NCI-H187 (cell line): Measurements from ENCODE around the gene PRSS57.
"Not testable (repeated sequence)": the region's sequence is repeated elsewhere in the genome, so short reads cannot be mapped to it uniquely, and the experiment has no call there.

Experiments
- DNase-seq, 2 experiments: peaks; one replicate each; lab custom pipeline; 2025; lab: John Stamatoyannopoulos, UW

The PRSS57 gene

DNA sequence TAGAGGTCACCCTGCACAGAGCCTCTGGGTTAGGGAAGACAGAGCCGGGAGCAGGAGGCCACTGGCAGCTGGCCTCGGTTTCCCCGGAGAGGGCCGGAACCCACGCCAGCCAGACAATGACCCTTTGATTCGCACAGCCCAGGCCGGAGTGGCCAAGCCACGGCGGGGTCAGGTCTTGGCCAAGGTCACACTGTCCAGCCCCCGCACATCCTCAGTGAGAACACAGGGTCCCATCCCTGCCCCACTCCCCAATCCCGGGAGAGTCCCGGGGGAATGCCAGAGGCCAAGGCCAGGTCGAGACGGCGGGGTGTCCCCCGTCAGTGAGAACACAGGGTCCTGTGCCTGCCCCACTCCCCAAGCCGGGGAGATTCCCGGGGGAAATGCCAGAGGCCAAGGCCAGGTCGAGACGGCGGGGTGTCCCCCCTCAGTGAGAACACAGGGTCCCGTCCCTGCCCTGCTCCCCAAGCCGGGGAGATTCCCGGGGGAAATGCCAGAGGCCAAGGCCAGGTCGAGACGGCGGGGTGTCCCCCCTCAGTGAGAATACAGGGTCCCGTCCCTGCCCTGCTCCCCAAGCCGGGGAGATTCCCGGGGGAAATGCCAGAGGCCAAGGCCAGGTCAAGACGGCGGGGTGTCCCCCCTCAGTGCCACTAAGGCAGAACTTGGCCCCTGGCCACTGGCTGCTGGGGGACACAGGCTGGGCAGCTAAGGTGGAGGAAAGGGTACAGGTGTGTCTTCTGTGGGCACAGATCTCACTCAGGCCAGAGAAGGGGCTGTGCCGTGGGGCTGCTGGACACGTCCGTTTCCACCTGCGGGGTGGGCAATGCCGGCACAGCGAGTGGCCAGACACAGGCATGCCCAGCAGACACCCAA lies 20.7 kb downstream of the PRSS57 start:
- DNase-seq = no peak

DNA sequence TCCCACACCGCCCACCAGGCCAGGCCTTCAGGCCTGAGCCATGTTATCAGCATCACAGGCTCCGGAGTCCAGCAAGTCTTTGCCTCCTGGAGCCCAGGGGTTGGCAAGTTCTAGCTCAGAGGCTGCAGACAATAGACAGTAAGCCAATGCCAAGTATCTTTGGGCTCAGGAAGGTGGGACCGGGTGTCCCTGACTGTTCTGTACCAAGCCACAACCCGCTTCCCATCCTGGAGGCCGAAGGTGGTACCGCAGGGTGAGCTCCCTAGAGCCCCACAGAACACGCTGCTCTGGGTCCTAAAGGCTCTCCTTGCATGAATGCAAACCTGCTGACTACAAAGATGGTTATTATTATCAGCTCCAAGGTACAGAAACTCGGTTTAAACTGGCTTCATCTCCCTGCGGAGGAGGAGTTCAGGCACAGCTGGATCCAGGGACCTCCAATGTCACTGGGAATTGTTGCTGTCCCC lies 24.6 kb downstream of the PRSS57 start:
- DNase-seq = no peak

DNA sequence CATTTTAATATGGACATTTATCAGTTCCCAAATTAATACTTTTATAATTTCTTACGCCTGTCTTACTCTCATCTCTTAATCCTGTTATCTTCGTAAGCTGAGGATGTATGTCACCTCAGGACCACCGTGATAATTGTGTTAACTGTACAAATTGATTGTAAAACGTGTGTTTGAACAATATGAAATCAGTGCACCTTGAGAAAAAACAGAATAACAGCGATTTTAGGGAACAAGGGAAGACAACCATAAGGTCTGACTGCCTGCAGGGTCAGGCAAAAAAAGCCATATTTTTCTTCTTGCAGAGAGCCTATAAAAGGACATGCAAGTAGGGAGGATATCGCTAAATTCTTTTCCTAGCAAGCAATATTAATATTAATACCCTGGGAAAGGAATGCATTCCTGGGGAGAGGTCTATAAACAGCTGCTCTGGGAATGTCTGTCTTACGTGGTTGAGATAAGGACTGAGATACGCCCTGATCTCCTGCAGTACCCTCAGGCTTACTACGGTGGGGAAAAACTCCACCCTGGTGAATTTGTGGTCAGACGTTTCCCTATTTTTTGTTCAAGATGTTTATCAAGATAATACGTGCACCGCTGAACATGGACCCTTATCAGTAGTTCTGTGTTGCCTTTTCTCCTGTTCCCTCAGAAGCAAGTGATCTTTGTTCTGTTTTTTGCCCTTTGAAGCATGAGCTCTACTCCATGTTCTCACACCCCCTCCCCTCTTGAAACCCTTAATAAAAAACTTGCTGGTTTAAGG lies 26.4 kb downstream of the PRSS57 start:
- DNase-seq = not testable (repeated sequence)

DNA sequence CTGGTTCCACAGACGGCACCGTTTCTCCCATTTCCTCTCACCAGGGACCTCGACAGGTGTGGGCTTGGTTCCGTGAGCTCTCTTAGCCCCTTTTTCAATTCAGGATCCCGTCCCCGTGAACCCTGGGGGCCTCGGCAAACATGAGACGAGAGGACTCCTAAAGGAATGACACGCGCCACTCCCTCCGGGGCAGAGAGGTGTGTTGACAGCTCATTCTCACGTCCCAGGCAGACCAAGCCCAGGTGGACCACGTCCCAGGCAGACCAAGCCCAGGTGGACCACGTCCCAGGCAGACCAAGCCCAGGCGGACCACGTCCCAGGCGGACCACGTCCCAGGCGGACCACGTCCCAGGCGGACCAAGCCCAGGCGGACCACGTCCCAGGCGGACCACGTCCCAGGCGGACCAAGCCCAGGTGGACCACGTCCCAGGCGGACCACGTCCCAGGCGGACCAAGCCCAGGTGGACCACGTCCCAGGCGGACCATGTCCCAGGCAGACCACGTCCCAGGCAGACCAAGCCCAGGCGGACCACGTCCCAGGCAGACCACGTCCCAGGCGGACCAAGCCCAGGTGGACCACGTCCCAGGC lies 28.2 kb downstream of the PRSS57 start:
- DNase-seq = not testable (repeated sequence)

DNA sequence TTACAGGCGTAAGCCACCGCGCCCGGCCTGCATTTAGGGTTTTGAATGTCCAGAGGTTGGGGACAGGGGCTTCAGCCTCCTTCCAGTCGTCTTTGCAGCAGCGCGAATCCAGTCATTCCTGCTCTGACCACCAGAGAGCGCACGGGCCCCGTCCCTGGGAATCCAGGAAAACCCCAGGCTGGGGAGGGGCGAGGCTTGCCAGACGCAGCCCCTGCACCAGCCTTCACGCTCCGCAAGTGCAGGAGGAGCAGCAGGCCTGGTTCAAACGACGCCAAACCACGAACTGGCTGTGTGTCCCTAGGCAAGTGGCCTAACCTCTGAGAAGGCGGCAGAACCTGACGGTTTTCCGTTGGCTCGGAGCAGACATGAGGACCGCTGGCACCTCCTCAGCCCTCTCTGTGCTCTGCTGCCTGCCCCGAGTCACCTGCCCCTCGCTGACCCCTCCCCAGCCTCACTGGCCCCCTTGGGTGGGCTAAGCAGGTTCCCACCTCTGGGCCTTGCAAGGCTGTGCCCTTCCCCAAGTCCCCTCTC lies 30.3 kb downstream of the PRSS57 start:
- peak; percentile 68 to 84 for DNase-seq

DNA sequence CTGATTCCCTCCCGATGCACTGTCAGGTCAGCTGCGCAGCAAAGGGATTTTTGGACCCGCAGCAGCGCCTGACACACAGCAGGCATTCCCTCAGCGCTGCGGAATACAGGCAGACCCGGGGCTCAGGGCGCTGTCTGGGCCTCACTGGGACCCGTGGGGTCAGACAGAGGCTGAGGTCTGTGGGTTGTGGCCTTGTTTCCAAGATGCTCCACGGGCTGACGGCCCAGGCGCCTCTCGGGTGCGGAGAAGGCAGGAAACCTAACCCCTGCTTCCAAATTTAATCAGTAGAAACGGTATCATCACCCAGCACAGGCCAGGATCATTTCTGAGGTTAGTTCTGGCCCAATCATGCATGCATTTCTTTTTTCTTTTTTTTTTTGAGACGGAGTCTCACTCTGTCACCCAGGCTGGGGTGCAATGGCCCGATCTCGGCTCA lies 31.6 kb downstream of the PRSS57 start:
- no peak for DNase-seq

DNA sequence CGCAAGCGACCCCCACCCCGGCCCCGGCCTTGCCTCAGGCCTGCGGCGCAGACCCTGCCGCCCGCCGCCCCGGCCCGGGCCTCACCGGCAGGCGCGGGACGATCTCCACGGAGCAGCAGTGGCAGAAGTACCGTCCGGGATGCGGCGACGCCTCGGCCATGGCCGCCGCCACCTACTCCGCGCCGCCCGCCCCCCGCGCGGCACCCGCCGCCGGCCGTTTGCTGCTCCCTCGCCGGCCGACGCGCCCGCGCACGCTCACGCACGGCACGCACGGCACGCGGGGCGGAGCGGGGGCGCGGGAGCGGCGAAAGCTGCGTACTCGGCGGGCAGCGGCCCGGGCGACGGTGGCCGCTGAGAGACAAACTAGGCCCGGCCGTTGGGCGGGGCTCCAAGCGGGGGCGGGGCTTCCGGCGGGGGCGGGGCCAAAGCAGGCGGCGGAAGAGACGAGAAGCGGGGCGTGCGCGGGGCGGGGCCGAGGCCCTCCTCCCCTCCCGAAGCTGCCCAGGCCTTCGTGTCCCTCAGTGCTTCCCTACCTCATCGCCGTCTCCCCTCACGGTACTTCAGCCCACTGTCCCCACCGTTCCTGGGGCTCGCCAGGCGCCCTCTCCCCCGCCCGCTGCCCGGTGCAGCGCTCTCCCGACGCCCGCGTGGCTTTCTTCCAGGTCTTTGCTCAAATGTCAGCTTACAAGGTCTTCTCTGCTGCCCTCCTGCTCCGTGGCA lies 32.1 kb downstream of the PRSS57 start, which contains the start of gene RNF126:
TSS of gene RNF126 (minus strand) at position 253 of the 720 bp plus-strand sequence. CDS start at position 160, 93 bp downstream.
- peak; percentile 82 to 89 for DNase-seq

DNA sequence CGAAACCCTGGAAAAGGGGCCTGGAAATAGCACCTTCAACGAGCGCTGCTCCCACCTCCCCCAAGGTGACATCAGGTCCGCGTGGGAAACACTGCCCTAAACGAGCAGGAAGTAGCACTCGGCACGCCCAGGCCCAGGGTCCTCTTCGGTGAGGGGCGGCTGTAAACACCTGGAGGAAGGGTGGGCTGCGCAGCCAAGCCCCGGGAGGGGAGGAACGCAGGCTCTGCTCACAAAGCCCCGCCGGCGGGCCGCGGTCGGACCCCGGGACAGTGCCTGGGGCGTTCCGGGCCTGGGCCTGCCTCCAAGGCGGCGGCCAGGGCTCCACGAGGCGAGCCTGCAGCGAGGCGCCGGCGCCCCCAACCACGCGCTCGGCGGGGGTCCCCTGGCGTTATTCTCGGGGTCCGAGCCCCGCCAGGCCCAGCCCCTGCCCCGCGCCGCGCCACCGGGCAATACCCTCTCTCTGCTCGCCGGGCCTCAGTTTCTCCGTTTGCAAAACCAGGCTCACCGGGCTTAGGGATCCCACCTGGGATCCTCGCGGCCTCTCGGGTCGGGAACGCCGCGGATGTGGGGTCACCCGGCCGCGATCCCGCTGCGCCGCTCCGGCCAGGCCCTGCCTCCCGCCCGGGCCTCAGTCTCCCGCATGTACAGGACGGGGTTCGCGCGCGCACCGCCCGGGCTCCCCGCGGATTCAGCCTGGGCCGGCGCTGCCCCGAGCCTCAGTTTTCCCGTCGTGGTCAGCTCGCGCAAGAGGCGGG lies 32.9 kb downstream of the PRSS57 start:
- DNase-seq = no peak

DNA sequence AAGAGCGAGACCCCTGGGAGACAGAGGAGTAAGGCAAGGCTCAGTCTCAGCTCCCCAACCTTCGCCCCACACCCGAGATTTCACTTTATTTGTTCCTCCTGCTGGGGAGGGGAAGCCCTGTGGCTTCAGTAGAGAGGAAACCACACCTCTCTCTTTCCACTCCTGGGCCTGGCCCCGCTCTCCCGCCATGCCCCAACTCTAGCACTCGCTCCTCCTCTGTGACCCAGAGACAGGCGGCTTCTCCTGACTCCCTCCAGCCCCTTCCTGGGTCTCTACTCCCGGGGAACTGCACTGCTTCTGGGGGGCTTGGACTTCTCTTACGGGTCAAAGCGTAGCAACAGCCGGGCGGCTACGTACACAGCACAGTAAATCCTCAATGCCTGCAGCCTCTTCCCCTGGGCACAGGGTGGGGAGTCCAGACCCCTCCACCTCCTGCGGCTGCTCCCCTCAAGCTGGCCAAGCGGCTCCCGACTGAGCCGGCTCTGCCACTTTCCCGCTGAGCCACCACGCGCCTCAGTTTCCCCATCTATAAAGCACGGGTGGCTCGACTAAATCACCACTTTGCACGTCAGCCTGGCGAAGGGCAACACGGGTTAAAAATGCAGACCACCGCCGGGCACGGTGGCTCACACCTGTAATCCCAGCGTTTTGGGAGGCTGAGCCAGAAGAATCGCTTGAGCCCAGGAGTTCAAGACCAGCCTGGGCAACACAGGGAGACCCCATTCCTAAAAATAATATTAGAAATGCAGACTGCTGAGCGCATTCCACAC lies 33.6 kb downstream of the PRSS57 start:
- DNase-seq = no peak

DNA sequence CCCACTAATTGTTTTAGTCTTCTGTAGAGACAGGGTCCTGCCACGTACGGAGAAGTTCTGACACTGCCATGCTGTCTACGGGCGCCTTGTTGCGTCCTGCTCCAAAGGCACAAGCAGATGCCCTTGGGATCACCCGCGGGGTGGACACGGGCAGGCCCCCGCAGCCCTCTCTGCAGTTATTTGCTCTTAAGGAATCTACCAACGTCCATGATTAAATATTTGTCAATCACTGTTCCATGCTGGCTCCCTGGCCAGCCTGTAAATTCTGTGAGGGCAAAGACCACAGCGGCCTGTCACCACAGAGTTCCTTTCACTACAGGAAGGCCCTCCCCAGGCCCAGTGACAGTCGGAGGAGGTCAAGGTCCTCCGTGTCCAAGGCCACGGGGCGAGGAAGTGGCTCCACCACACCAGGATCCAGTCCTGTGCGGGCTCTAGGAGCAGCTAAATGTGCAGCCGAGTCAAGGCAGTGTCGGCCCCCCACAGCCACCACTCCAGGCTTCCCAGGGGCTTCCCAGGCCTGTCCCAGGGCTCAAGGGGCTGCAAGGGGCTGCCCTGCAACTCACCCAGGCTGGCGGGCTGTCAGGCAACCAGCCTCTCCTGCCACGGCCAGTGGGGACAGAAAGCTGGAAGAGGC lies 34.3 kb downstream of the PRSS57 start:
- DNase-seq = no peak

DNA sequence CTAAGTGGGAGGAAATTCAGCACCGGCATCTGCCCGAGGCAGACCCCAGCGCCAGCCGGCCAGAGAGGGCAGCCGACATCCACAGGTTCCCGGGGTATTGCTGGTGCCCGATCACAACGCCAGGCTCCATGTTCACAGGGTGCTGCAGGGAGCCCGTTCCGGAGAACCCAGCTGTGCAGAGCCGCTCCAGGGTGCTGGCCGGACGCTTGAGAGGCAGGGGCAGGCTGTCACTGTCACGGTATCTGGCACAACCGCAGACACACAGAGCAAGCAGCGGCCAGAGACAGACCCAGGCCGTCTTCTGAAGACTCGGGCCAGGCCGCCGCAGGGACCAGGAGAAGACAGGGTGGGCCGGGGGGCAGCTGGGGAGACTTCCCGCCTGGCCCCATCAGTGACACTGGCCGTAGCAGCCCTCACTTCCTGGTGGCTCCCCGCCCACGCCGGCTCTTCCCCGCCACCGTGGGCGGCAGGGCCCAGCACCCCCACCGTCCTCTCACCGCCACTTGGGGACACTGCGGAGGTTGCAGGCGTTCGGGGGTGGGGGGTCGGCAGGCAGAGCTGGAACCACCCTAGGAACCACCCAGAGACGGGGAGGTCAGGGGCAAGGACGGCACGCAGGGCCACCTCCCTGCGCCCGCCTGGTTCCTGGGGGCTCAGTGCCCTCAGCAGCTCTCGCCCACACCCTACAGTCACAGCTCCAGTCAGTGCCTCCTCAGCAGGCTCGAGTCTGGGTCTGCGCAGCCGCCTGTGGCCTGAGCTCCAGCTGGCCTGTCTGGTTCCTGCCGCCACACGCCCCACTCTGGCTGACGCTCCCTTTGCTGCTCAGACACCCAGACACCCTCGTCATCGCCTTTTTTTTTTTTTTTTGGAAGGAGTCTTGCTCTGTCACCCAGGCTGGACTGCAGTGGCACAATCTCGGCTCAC lies 36.1 kb downstream of the PRSS57 start:
- no peak for DNase-seq

DNA sequence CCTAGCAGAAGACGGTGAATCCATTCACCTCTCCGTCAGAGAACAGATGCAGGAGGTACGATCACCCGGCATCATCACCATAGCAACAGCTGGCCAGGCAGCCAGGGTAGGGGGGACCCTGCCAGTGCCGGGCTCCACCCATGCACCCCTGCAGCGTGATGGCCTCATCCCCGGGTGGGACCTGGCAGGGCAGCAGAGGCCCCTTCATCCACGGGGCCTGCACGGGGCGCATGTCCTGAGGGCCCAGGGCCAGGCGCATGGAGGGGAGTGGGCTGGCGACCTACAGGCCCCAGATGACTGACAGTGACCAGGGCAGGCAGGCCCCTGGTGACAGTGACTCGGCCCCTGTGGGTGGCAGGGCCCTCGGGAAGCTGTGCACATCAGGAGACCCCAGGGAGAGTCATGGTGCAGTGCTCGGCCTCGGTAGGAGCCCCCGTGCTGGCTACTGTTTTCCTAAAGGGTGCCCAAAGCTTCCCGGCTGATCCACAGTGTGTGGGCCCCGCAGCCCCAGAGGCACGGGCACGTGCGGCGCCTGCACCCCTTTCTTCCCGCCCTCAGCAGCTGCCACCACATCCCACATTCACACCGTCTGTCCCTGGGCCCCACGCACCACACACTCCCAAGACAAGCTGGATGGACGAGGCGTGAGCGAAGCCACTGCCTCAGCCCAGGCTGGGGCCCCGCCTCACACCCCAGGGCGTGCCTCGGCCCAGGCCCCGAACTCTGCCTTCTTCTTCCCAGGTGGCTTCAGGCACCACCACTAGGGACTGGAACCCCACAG lies 37.0 kb downstream of the PRSS57 start:
- DNase-seq = no peak

DNA sequence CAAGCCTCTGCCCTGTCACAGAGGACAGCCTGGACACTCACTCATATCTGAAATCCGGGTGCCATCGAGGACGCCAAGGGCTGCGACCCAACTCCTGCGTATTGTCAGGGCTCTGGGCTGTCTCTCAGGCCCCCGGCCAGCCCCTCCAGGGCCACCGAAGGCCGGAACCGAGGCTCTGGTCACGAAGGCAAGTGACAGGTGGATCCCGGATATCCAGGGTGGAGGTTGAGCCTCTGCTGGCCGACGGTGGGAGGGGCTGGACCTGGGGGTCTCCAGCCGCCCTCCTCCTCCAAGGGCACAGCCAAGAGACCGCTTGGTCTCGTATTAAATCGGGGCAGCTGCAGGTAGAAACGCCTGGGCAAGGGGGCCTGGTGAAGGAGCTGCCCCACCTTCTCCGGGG lies 37.6 kb downstream of the PRSS57 start:
- no peak for DNase-seq

DNA sequence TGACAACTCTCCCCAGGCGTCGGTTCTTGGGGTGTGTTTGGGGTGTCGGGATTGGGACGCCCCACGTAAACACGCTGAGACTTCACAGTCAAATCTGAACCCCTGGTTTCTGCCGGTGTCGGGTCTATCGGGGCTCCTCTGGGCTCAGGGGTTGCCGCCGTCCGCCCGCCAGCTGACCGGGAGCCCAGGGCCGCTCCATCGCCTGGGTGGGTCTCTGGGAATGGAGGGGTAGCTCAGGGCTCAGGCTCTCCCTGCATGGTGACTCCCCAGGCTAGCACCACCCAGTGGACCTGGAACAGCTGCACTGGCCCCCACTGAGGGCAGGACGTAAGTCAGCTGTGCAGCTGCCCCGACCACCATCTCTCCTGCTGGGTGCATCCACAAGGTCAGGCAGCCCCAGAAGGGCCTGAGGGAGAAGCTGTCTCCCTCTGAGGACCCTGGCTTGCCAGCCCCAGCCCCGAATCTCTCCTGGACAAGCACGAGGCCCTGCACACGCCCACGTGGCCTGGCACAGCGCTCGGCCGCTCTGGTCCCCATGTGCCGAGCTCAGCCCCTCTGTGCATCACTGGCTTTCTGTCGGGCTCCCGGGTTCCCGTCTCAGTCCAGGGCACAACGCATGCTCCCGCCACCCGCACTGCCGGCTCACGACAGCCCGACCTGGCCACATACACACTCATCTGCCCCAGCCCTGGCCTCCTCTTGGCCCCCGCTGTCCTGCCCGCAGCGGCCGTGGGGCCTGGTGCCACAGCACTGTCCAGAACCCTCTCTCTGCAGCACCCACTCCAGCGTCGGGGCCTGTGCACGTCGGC lies 38.3 kb downstream of the PRSS57 start:
- no peak for DNase-seq

DNA sequence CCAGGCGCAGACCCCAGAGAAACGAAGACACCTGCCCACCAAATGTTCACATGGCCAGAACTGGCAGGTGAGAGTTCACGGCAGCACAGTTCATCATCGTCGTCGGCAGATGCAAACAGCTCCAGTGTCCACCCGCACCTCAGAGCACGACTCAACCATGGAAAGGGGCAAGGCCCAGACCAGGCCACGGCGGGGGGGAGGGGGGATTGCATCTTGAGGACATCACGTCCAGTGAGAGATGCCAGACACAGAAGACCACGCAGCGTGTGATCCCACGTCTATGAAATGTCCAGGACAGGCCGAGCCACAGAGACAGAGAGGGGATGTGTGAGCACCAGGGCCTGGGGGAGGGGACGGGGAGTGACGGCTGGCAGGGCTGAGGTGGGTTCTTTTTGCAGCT lies 39.6 kb downstream of the PRSS57 start:
- no peak for DNase-seq

DNA sequence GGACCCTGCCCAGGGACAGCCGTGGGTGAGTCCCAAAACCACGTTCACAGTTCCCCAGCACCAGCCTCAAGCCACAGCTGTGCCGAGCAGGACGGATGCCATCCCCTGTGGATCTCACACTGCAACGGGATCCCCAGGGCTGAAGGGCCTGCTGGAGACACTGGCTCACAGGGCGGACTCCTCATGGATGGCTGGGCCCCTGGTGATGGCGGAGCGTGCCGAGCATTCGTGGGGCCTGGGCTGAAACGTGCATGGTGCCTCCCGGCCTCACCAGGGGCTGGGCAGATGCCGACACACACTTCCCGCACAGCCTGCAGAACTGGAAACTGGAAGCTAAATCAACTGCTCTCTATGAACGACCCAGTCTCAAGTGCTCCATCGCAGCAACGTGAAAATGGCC lies 41.8 kb downstream of the PRSS57 start:
- DNase-seq = no peak
